GM18907 (cell line): Measurements from ENCODE around the gene TMSB4X.

Experiments used
- ATAC-seq: cut with Tn5 transposase; IDR thresholded peaks from one replicate; pipeline ENCODE4 v1.9.1; 2021; ENCODE audit warnings: mild to moderate bottlenecking, moderate library complexity; ENCODE audit not compliant: unreplicated experiment

The TMSB4X gene

GRCh38 chrX:12992544-12993118 lies 17.7 kb downstream of the TMSB4X start:
- ATAC-seq, result no peak

GRCh38 chrX:12993826-12994225 lies 18.9 kb downstream of the TMSB4X start:
- ATAC-seq, result no peak

GRCh38 chrX:12994321-12994720 lies 19.4 kb downstream of the TMSB4X start:
- no peak for ATAC-seq

- ATAC-seq, result no peak
Observed at GRCh38 chrX:12996934-12997435, 22.1 kb downstream of the TMSB4X start.

- ATAC-seq, result no peak
Observed at GRCh38 chrX:12997906-12998687, 23.2 kb downstream of the TMSB4X start.

- ATAC-seq, result peak; percentile 53
Observed at GRCh38 chrX:12999422-12999821, 24.5 kb downstream of the TMSB4X start.

GRCh38 chrX:13000301-13000811 lies 25.4 kb downstream of the TMSB4X start:
- peak; percentile 53 for ATAC-seq

- ATAC-seq, result no peak
Observed at GRCh38 chrX:13001097-13001496, 26.2 kb downstream of the TMSB4X start.

- ATAC-seq, result peak; percentile 21
Observed at GRCh38 chrX:13001961-13002671, 27.2 kb downstream of the TMSB4X start.

GRCh38 chrX:13005661-13006473 lies 31.0 kb downstream of the TMSB4X start:
- peak; percentile 61 for ATAC-seq

- peak; percentile 9 for ATAC-seq
Observed at GRCh38 chrX:13007519-13008188, 32.7 kb downstream of the TMSB4X start.

- ATAC-seq, result peak; percentile 41
Observed at GRCh38 chrX:13008189-13008533, 33.3 kb downstream of the TMSB4X start.

- ATAC-seq, result no peak
Observed at GRCh38 chrX:13008851-13009250, 33.9 kb downstream of the TMSB4X start.

GRCh38 chrX:13009273-13009672 lies 34.4 kb downstream of the TMSB4X start:
- no peak for ATAC-seq

- ATAC-seq, result no peak
Observed at GRCh38 chrX:13009844-13010243, 34.9 kb downstream of the TMSB4X start.

- ATAC-seq, result no peak
Observed at GRCh38 chrX:13010546-13010945, 35.6 kb downstream of the TMSB4X start.

GRCh38 chrX:13013363-13014110 lies 38.6 kb downstream of the TMSB4X start:
- peak; percentile 78 for ATAC-seq

GRCh38 chrX:13014111-13015096 lies 39.5 kb downstream of the TMSB4X start:
- peak; percentile 25 for ATAC-seq
